Measurements from ENCODE around the gene ATG2B. TPM values are rescaled to one million over a fixed set of nuclear protein-coding genes. Genes with fewer than 3 reads are reported as not detected.

Gene ATG2B
- polyA plus RNA-seq, 2 of the 4 experiments (the other 2 are of a cell fraction) = 7.1 to 17.0 TPM

GRCh38 chr14:96399405-96399804 is 36.3 kb upstream of the ATG2B start:
- TF ChIP-seq EHMT2 (IDR thresholded peaks at IDR 0.05; ENCODE audit: low read depth) (no peak), KDM5A (IDR thresholded peaks at IDR 0.05) (no peak), ESRRA (IDR thresholded peaks at IDR 0.05; ENCODE audit: borderline replicate concordance, low read length) (no peak), HES2 (IDR thresholded peaks at IDR 0.05) (no peak), E2F6 (IDR thresholded peaks at IDR 0.05; ENCODE audit: borderline replicate concordance, low read depth) (no peak)
- 72% methylated on average over 9 of the region's 9 CpGs for WGBS (ENCODE audit: missing lambda C conversion rate)
- no peak for FAIRE-seq
- POLR2A ChIA-PET = no interaction called here
- no peak overlapping the region for H3K4me2 ChIP-seq
- no peak for ATAC-seq
- CTCF ChIA-PET = interaction anchor here (0.6 to 1.2 kb wide), 5 partner anchors 10 to 400 kb away, joined by 3 read pairs; no protein-coding TSS in a partner anchor
- H3K27ac ChIP-seq = no peak overlapping the region
- no peak overlapping the region for H3K4me3 ChIP-seq
- DNase-seq (ENCODE audit: low read depth in 1 of 2, low spot score in 1 of 2) = no peak
- no peaks in the 10 kb centered on the region for H3K9me3 ChIP-seq
- H3K4me1 ChIP-seq = no peaks in the 10 kb centered on the region

- no peak overlapping the region for H3K4me2 ChIP-seq
- H3K4me1 ChIP-seq = no peaks in the 10 kb centered on the region
- CTCF ChIA-PET = interaction anchor here (1.1 to 1.2 kb wide), 2 partner anchors 102 to 400 kb away, joined by 3 read pairs; no protein-coding TSS in a partner anchor
- POLR2A ChIA-PET = no interaction called here
- TF ChIP-seq ZNF302 (CRISPR knock-in tag; IDR thresholded peaks at IDR 0.05) (no peak), POLR2A (IDR thresholded peaks at IDR 0.05; ENCODE audit: low read length) (no peak), CEBPB (IDR thresholded peaks at IDR 0.05) (no peak), JUNB (IDR thresholded peaks at IDR 0.05) (no peak), E2F6 (IDR thresholded peaks at IDR 0.05; ENCODE audit: borderline replicate concordance, low read depth) (no peak), ELK1 (IDR thresholded peaks at IDR 0.05; ENCODE audit: low read depth, low read length) (no peak), PBX3 (IDR thresholded peaks at IDR 0.05) (no peak), MAX (IDR thresholded peaks at IDR 0.05) (no peak), TP53 (CRISPR knock-in tag; IDR thresholded peaks at IDR 0.05) (no peak), ZSCAN20 (CRISPR knock-in tag; IDR thresholded peaks at IDR 0.05) (no peak), HOXA7 (CRISPR knock-in tag; IDR thresholded peaks at IDR 0.05) (no peak), FOSL2 (IDR thresholded peaks at IDR 0.05) (no peak), FOSL2 (CRISPR knock-in tag; IDR thresholded peaks at IDR 0.05) (no peak)
- no peak overlapping the region for H3K4me3 ChIP-seq
- 60% methylated on average over 5 of the region's 5 CpGs for WGBS (ENCODE audit: missing lambda C conversion rate)
- no peak overlapping the region for H3K27ac ChIP-seq
- DNase-seq (ENCODE audit: low read depth in 1 of 2, low spot score in 1 of 2) = no peak
- no peak for FAIRE-seq
- H3K9me3 ChIP-seq = no peaks in the 10 kb centered on the region
- no peak for ATAC-seq
Observed at GRCh38 chr14:96398921-96399320, 35.8 kb upstream of the ATG2B start.

GRCh38 chr14:96398432-96398831 is 35.3 kb upstream of the ATG2B start:
- TF ChIP-seq SMC3 (IDR thresholded peaks at IDR 0.05) = no peak
- TF ChIP-seq EHMT2 (IDR thresholded peaks at IDR 0.05; ENCODE audit: low read depth) = no peak
- no peak for TF ChIP-seq MAFK (IDR thresholded peaks at IDR 0.05; ENCODE audit: partially characterized antibody)
- TF ChIP-seq RARB (CRISPR knock-in tag; IDR thresholded peaks at IDR 0.05) = no peak
- ChIA-PET CTCF (interaction anchor here (1.1 kb wide), 1 partner anchor 399 kb away, joined by 3 read pairs; no protein-coding TSS in a partner anchor), POLR2A (no interaction called here)
- no peaks in the 10 kb centered on the region for H3K9me3 ChIP-seq
- DNase-seq (ENCODE audit: low read depth in 1 of 2, low spot score in 1 of 2) (no peak), FAIRE-seq (no peak), ATAC-seq (no peak)
- H3K4me1 ChIP-seq = no peaks in the 10 kb centered on the region
- H3K4me2 ChIP-seq = no peak overlapping the region
- no peak overlapping the region for H3K4me3 ChIP-seq
- WGBS (ENCODE audit: missing lambda C conversion rate) = 82% methylated on average over 8 of the region's 8 CpGs
- H3K27ac ChIP-seq = no peak overlapping the region
